Measurements from ENCODE around the gene ANKRD17.

DNA sequence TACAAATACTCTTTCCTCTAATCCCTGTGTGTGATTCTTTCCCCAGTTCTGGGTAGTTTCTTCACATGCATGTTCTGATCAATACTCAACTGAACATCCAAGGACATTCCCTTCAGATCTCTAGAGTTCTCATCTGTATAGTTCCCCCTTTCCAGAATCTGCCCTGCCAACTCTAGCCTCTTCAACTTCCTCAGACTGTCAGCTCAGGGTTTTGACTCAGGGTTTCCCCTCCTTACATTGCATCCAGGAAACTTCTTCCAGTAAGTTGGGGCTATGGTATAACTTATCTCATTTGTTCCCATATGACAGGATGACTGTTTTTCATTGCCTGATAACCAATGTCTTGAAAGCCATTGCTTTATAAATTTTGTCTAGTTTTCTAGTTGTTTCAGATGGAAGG is 14.2 kb upstream of the ANKRD17 start:
- TF ChIP-seq, protein P1, sequence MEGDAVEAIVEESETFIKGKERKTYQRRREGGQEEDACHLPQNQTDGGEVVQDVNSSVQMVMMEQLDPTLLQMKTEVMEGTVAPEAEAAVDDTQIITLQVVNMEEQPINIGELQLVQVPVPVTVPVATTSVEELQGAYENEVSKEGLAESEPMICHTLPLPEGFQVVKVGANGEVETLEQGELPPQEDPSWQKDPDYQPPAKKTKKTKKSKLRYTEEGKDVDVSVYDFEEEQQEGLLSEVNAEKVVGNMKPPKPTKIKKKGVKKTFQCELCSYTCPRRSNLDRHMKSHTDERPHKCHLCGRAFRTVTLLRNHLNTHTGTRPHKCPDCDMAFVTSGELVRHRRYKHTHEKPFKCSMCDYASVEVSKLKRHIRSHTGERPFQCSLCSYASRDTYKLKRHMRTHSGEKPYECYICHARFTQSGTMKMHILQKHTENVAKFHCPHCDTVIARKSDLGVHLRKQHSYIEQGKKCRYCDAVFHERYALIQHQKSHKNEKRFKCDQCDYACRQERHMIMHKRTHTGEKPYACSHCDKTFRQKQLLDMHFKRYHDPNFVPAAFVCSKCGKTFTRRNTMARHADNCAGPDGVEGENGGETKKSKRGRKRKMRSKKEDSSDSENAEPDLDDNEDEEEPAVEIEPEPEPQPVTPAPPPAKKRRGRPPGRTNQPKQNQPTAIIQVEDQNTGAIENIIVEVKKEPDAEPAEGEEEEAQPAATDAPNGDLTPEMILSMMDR (tag by site-specific recombination; IDR thresholded peaks at IDR 0.05) = no peak
- no peak for TF ChIP-seq ZNF174 (tag by site-specific recombination; IDR thresholded peaks at IDR 0.05)
